ENCODE results near the gene CBLC.

GRCh38 chr19:44803442-44804428 lies 26.0 kb downstream of the CBLC start:
- TF ChIP-seq, protein P1, sequence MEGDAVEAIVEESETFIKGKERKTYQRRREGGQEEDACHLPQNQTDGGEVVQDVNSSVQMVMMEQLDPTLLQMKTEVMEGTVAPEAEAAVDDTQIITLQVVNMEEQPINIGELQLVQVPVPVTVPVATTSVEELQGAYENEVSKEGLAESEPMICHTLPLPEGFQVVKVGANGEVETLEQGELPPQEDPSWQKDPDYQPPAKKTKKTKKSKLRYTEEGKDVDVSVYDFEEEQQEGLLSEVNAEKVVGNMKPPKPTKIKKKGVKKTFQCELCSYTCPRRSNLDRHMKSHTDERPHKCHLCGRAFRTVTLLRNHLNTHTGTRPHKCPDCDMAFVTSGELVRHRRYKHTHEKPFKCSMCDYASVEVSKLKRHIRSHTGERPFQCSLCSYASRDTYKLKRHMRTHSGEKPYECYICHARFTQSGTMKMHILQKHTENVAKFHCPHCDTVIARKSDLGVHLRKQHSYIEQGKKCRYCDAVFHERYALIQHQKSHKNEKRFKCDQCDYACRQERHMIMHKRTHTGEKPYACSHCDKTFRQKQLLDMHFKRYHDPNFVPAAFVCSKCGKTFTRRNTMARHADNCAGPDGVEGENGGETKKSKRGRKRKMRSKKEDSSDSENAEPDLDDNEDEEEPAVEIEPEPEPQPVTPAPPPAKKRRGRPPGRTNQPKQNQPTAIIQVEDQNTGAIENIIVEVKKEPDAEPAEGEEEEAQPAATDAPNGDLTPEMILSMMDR (IDR thresholded peaks at IDR 0.05 in 4 of 5, conservative IDR thresholded peaks at IDR 0.05 in 1 of 5) = no peak
- no peak for TF ChIP-seq POLR2A (IDR thresholded peaks at IDR 0.05)

Data from gastrocnemius medialis (tissue), 4 donors.